ENCODE results near the gene CHKA. TPM values are rescaled to one million over a fixed set of nuclear protein-coding genes. Genes with fewer than 3 reads are reported as not detected.

Gene CHKA
- total RNA-seq, 2 experiments from 2014 or later = 6.1 to 6.6 TPM

GRCh38 chr11:68014157-68014946 is 106.8 kb downstream of the CHKA start:
- Mint-ChIP-seq H3K4me1 (ENCODE audit: low read depth) (no peaks in the 10 kb centered on the region), H3K27me3 (peaks cover 1% of the 10 kb centered on the region), H3K4me3 (no peak overlapping the region), H3K27ac (no peak overlapping the region), H3K9me3 (no peaks in the 10 kb centered on the region), H3K36me3 (no peaks in the 10 kb centered on the region)
- POLR2A ChIA-PET = no interaction called here
- intact Hi-C loops (cut with micrococcal nuclease) = no loop called here
- CTCF ChIA-PET = no interaction called here
- no peak for DNase-seq

GRCh38 chr11:68013611-68014156 is 107.5 kb downstream of the CHKA start:
- Mint-ChIP-seq H3K9me3 (no peaks in the 10 kb centered on the region), H3K36me3 (no peaks in the 10 kb centered on the region), H3K4me1 (ENCODE audit: low read depth) (no peaks in the 10 kb centered on the region), H3K4me3 (no peak overlapping the region), H3K27ac (no peak overlapping the region), H3K27me3 (peaks cover 1% of the 10 kb centered on the region)
- DNase-seq = no peak
- ChIA-PET POLR2A (no interaction called here), CTCF (no interaction called here)
- intact Hi-C loops (cut with micrococcal nuclease) = no loop called here

- Mint-ChIP-seq H3K27me3 (peaks cover 1% of the 10 kb centered on the region), H3K4me1 (ENCODE audit: low read depth) (no peaks in the 10 kb centered on the region), H3K4me3 (no peak overlapping the region), H3K9me3 (no peaks in the 10 kb centered on the region), H3K36me3 (no peaks in the 10 kb centered on the region), H3K27ac (no peak overlapping the region)
- POLR2A ChIA-PET = interaction anchor here (0.6 kb wide), 1 partner anchor 174 kb away, joined by 3 read pairs; no protein-coding TSS in a partner anchor
- no peak for DNase-seq
- intact Hi-C loops (cut with micrococcal nuclease) = no loop called here
- CTCF ChIA-PET = no interaction called here
Measured at GRCh38 chr11:68012843-68013610, 108.2 kb downstream of the CHKA start.

GRCh38 chr11:68012044-68012842 is 108.9 kb downstream of the CHKA start:
- POLR2A ChIA-PET = interaction anchor here (0.6 kb wide), 1 partner anchor 174 kb away, joined by 3 read pairs; no protein-coding TSS in a partner anchor
- intact Hi-C loops (cut with micrococcal nuclease) = no loop called here
- CTCF ChIA-PET = no interaction called here
- no peak overlapping the region for H3K27ac Mint-ChIP-seq
- no peak overlapping the region for H3K4me3 Mint-ChIP-seq
- H3K4me1 Mint-ChIP-seq (ENCODE audit: low read depth) = no peaks in the 10 kb centered on the region
- no peaks in the 10 kb centered on the region for H3K36me3 Mint-ChIP-seq
- H3K27me3 Mint-ChIP-seq = peaks cover 1% of the 10 kb centered on the region
- no peak for DNase-seq
- H3K9me3 Mint-ChIP-seq = no peaks in the 10 kb centered on the region

- Mint-ChIP-seq H3K27me3 (peaks cover 1% of the 10 kb centered on the region), H3K4me1 (ENCODE audit: low read depth) (no peaks in the 10 kb centered on the region), H3K9me3 (no peaks in the 10 kb centered on the region), H3K36me3 (no peaks in the 10 kb centered on the region), H3K4me3 (no peak overlapping the region), H3K27ac (no peak overlapping the region)
- DNase-seq = no peak
- CTCF ChIA-PET = interaction anchor here (0.9 kb wide), 1 partner anchor 17 kb away, joined by 3 read pairs; no protein-coding TSS in a partner anchor
- POLR2A ChIA-PET = no interaction called here
- intact Hi-C loops (cut with micrococcal nuclease) = no loop called here
Measured at GRCh38 chr11:68011051-68011943, 109.9 kb downstream of the CHKA start.

- ChIA-PET POLR2A (no interaction called here), CTCF (no interaction called here)
- Mint-ChIP-seq H3K9me3 (no peaks in the 10 kb centered on the region), H3K27me3 (peaks cover 1% of the 10 kb centered on the region), H3K27ac (no peak within 1 kb of the TSS), H3K4me3 (no peak within 1 kb of the TSS), H3K36me3 (no peaks in the 10 kb centered on the region), H3K4me1 (ENCODE audit: low read depth) (no peaks in the 10 kb centered on the region)
- intact Hi-C loops (cut with micrococcal nuclease) = no loop called here
- DNase-seq = no peak
Measured at GRCh38 chr11:68010090-68011041, 110.8 kb downstream of the CHKA start, which contains the start of gene ALDH3B1. ALDH3B1 (plus strand) TSS chr11:68010327; CDS start chr11:68015298, 4,971 bp downstream.

- no peaks in the 10 kb centered on the region for H3K9me3 Mint-ChIP-seq
- H3K36me3 Mint-ChIP-seq = no peaks in the 10 kb centered on the region
- DNase-seq = peak; percentile 27
- H3K4me1 Mint-ChIP-seq (ENCODE audit: low read depth) = peaks cover 4% of the 10 kb centered on the region
- CTCF ChIA-PET = interaction anchor here (0.9 kb wide), 1 partner anchor 197 kb away, joined by 3 read pairs; no protein-coding TSS in a partner anchor
- H3K27ac Mint-ChIP-seq = no peak overlapping the region
- POLR2A ChIA-PET = no interaction called here
- intact Hi-C loops (cut with micrococcal nuclease) = no loop called here
- no peak overlapping the region for H3K4me3 Mint-ChIP-seq
- peaks cover 1% of the 10 kb centered on the region for H3K27me3 Mint-ChIP-seq
Measured at GRCh38 chr11:68009391-68010089, 111.6 kb downstream of the CHKA start.

- ChIA-PET CTCF (interaction anchor here (0.9 kb wide), 1 partner anchor 198 kb away, joined by 3 read pairs; no protein-coding TSS in a partner anchor), POLR2A (no interaction called here)
- no peak overlapping the region for H3K27ac Mint-ChIP-seq
- H3K4me3 Mint-ChIP-seq = no peak overlapping the region
- no peaks in the 10 kb centered on the region for H3K9me3 Mint-ChIP-seq
- H3K4me1 Mint-ChIP-seq (ENCODE audit: low read depth) = peaks cover 6% of the 10 kb centered on the region
- DNase-seq = no peak
- intact Hi-C loops (cut with micrococcal nuclease) = no loop called here
- peaks cover 1% of the 10 kb centered on the region for H3K27me3 Mint-ChIP-seq
- H3K36me3 Mint-ChIP-seq = no peaks in the 10 kb centered on the region
Measured at GRCh38 chr11:68008381-68009337, 112.5 kb downstream of the CHKA start.

- Mint-ChIP-seq H3K4me1 (ENCODE audit: low read depth) (peaks cover 9% of the 10 kb centered on the region), H3K4me3 (no peak overlapping the region), H3K9me3 (no peaks in the 10 kb centered on the region), H3K27me3 (peaks cover 1% of the 10 kb centered on the region), H3K36me3 (no peaks in the 10 kb centered on the region), H3K27ac (no peak overlapping the region)
- ChIA-PET POLR2A (no interaction called here), CTCF (no interaction called here)
- DNase-seq = no peak
- intact Hi-C loops (cut with micrococcal nuclease) = no loop called here
Measured at GRCh38 chr11:68007498-68008380, 113.4 kb downstream of the CHKA start.

All from activated CD4-positive, alpha-beta memory T cell treated with anti-CD3 and anti-CD28 coated beads for 36 hours (primary cell).